ENCODE measurements around the gene GSG1L.

GSG1L gene

DNA sequence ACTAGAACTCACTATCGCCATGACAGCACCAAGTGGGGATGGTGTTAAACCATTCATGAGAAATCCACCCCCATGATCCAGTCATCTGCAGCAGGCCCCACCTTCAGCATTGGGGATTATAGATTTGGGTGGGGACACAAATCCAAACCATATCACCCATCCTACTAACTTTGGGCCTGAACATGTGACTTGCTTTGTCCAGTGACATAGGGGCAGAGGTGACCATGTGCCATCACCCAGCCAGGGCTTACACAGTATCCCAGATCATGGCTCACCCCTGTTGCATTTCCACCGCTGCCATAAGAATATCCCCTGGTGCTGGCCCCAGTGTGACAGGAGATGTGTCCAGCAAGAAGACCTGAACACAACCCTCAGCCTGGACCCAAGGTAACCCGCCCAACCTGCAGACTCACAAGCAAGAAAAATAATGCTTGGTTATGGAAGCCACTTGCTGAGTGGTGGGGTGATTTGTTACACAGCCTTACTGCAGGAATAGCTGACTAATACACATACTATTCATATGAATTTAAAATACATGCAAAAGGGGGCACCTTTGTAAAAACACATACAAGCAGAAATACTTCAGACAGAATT lies 130.9 kb downstream of the GSG1L start:
- no peak for DNase-seq

DNA sequence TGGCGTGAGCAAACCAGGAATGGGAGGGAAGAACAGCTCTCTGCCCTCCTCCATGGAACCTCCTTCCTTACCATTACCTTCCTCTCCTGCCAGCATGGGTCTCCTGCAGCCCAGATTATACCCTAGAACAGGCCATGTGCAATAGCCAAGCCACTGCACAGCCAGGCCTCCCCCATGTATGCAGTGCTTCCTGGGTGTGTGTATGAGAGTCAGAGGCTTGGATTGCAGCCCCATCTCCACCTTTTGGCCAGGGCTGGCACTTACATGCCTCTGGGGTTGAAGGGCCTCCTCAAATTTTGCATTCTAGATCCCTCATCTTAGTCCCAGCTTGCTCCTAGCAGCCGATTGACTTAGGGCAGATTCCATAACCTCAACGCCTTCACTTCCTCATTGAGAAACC lies 133.7 kb downstream of the GSG1L start:
- DNase-seq, result no peak

DNA sequence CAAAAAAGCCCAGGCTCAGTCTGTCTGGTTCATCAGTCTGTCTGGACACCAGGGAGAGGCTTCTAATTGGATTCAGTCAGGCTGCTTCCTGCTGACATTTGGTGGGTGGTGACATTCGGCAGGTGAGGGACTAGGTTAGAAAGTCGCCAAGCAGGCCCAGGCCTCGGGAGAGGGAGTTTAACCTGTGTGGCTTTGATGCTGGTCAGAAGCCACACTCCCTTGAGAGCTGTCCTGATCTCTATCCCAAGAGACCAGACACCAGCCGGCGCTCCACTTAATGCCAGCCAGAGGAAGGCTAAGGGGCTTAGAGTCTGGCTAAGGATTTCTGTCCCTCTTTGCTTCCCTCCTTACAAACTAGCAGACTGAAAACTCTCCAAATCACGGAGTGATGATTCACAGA lies 135.0 kb downstream of the GSG1L start:
- DNase-seq, result no peak

DNA sequence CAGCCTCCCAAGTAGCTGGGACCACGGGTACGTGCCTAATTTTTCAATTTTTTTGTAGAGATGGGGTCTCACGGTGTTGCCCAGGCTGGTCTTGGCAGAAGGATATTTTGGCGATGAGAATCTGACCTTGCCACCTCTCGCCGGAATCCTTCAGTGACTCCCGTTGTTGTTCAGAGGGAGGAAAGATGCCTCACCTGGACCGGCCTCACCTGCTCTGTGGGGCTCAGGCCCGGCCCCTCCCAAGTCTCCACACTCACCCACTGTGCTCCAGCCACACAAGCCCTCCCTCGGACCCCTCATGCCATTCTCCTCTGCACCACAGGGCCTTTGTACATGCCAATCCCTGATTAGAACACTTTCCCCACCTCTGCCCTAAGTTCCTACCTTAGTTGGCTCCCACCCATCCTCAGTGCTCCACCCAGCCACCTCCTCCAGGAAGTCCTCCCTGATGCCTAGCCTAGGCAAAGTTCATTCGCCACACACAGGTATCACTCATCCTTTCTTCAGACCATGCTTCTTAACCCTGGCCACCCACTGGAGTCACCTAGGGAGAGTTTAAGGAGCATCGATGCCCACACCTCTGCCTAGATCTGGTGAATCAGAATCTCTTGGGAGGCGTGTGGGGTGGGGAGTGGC lies 136.1 kb downstream of the GSG1L start:
- DNase-seq, result no peak

DNA sequence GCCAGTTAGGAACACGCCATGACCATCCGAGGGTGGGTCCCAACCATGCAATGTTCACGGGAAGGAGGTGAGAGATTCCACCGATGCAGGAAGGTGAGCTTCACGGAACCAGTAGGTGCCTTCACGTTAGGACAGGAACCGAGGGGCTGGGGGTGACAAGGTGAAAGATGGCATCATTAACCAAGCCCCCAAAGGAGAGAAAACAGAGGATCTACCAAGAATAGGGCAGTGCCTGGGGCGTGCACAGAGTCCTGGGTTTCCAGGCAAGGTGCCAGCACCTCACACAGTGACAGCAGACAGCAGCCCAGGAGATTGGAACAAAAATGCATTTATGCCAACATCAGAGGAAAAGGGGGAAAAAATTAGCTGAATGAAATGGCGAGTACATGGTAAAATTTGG lies 137.9 kb downstream of the GSG1L start:
- no peak for DNase-seq

DNA sequence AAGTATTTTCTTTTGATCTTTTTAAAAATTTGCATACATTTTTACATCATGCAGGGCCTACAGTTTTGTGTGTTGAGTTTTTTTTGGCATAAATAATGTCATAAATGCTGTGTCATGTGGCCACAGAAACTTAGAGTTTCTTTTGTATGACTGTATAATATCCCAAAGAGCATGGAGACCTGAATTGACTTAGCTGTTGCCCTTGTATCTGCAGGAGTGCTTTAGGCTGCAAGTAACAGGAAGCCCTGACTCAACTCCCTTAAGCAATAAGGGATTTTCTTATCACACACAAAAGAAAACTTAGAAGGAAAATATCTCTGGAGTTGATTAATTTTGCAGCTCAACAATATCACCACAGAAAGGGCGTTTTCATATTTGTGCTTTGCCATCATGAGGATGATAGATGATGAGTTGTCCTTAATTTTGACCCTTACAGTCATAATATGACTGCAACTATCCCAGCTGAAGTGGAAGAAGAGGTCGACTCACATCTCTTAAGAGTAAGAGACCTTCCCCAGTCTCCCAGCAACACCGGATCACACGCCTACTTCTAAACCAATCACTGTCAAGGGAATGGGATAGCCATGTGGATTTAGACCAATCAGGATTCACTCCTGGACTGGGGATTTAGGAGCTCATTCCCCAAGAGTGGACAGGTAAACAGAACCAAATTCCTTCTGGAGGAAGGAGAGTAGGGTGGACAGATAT lies 138.9 kb downstream of the GSG1L start:
- DNase-seq, result no peak

DNA sequence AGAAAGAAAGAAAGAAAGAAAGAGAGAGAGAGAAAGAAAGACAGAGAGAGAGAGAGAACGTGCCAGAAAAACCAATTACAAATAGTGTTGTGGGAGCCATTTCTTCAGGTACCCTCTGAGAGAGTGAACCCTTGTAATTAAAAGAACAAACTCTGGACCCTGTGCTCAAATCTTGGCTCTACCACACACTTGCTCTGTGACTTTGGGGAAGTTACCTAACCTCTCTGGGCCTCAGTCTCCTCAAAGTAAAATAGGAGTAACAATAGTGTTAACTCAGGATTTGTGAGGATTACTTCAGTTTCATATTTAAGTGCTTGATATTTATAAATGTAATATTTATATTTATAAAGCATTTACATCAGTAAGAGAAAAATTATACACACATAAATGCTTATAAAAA lies 139.8 kb downstream of the GSG1L start:
- no peak for DNase-seq

DNA sequence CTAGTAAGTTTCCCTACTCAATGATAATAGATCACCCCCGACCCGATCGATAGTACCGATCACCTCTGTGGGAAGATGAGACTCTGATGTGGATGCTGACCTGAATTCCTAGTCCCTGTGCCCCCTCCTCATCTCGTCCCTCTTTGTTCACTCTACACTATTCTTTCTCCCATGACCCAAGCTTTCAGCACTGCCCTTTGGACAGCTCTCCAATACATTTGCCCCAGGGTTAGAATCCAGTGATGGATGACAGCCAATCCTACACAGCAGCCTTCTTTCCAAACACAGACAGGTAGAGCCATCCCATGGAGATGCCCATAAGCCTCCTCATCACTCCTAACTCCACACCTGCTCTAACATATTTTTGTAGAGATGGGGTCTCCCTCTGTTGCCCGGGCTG lies 141.1 kb downstream of the GSG1L start:
- no peak for DNase-seq

DNA sequence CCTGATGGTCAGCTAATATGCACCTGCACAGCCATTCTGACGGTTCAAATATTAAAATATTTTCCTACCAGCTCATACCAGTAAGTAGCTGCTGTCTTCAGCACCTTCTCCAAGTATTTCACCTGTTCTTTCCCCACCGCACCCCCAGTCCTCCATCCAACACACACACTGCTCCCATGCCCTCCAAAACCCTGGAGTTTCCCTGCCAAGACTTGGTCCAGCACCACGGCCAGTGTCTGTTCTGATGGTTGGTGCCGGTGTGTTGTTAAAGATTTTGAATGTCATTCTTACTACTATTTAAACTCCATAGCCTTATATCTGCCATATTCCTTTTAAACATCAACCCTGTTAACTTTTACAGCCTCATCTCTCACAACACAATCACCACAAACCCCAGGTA lies 142.4 kb downstream of the GSG1L start:
- DNase-seq, result no peak

DNA sequence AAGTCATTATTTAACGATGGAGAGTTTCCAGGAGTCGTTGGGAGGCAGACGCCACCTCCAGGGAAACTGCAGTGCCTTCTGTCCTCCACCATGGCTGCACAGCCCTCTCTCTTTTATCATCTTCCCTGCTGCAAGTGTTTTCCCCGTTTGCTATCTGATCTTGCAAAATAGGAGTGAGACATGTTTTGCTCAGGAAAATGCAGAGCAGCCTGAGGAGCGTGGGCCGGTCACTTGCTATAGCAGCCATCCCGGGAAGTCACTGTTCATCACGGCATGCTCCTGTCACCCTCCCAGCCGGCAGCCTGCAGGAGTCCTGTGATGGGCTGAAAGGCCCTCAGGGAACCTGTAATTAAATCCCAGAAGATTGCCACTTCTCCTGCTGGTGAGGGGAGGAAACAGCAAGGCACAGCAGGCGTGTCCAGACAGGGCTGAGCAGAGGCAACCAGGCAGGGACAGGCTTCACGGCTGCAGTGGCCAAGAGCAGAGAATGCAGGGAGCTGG lies 143.1 kb downstream of the GSG1L start:
- DNase-seq, result no peak

DNA sequence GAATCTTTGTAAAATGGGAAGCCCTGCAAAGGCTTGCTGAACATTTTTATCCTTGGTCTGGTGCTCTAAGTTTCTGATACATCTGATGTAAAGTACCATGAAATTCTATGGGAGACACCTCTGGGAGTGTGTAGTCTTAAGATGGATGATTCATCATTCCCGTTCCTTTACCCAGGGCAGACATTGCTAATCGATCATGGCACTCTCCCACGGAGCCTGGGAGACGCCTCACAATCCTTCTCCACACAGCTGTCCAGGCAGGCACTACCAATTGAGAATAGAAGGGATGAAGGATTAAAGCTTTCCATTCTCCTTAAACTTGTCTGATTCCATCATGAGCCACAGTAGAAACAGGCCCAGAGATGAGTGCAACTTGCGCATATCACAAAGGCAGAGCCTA lies 144.8 kb downstream of the GSG1L start:
- no peak for DNase-seq

DNA sequence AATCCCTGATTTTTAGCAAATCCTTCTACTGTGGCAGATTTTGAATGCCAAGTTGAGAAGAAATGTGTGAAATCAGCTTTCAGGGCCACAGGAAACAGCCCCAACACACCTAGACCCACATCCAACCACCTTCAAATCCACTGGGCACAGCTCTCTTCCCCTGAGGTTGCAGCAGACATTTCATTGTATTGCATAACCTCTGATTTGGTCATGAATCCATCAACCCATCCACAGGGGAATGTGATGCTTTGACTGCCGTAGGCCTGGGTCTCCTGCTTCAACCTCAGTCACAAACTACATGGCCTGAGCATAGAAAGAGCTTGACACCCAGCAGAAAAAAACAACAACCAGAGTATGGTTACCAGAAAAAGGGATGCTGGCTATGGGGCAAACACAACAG lies 145.6 kb downstream of the GSG1L start:
- no peak for DNase-seq

DNA sequence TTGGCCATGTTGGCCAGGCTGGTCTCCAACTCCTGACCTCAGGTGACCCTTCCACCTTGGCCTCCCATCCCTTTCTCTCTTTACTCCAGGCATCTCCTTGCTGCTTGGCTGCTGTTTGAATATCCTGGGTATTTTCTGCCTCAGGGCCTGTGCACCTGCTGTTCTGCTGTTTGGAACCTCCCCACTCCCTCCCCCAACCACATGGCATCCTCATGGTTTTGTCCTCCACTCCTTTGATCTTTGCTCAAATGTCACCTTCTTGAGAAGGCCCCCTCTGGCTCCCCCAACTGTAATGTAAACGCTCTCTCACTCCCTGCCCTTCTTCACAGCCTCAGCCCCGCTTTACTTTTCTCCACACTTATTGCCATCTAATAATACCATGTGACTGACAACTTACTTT lies 152.0 kb downstream of the GSG1L start:
- no peak for DNase-seq

DNA sequence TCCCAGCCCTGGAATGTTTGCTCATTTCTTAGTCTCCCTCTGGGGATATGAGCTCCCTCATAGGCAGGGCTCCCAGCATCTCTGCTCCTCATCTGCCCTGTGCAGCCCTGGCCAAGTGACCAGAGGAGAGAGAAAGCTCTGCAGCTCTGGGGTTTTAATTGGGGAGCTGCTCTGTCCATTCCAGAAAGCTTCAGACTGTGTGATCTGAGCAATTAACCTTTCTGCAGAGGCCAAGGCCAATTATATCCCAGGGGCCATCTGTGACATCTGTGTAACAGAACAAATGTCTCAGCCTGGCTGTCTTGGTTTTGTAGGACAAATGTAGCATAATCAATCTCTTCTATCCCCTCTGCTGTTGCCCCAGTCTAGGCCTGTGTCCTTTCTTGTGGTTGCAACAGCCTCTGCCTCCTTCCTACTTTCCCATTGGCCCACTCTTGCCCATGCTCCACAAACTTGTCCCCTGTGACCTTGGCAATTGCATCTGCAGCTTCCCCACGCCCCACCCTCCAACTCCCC lies 156.0 kb downstream of the GSG1L start:
- no peak for DNase-seq

DNA sequence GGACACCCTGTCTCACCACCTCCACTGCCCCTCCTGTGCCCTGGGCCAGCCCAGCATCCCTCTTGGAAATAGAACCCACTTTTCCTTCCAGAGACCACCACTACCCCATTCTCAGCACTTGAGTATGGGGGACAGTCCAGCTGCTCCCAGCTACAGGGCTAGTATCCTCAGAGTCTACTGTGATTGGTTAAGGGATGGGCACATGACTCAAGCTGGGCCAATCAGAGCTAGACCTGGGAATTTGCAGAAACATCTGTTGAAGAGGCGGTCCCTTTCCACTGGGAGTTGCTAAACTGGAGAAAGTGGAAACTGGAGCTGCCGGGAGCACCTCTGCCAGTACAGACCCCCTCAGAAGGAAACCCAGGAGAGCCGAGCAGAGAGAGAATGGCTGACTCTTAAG lies 156.6 kb downstream of the GSG1L start:
- DNase-seq, result no peak

DNA sequence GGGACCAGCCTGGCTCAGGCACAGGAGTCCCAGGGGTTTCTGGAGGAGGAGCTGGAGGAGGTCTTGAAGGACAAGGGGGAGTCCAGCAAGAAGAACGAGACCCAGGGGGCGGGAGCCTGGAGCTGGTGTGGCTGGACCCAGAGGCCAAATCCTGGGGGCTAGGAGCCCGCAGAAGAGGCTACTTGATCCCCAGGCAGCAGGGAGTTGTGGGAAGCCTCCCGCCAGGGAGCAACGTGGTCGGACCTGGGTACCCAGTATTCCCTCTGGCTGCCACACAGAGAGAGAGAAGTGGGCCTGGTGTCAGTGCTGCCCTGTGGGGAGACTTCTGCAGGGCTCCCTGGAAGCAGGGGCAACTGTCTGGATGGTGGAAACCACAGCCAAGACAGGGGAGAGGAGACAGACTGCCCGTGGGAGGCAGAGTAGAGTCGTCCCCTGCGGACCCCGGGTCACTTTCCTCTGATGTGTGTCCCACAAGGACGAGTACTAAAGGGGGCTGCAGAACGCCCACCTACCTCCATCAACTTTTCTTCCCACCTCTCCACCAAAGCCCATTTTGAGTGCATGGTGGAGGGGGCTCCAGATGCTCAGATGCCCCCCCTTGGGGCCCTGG lies 160.4 kb downstream of the GSG1L start:
- no peak for DNase-seq

DNA sequence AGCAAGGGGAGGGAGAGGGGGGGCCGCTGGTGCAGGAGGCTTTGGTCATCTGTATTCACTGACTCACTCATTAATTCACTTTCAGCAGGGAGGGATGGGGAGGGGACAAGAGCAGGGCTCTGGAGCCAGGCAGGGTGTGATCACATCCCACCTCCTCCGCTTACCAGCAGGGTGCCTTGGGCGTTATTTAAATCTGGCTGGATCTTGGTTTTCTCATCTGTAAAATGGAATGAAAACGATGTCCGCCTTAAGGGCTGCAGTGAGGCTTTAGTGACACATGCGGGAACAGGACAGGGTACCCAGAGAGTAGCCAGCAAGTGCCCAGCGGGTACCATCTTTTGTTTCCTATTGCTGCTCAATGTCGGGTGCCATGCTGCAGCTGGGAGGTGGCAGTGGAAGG lies 161.0 kb downstream of the GSG1L start:
- no peak for DNase-seq

DNA sequence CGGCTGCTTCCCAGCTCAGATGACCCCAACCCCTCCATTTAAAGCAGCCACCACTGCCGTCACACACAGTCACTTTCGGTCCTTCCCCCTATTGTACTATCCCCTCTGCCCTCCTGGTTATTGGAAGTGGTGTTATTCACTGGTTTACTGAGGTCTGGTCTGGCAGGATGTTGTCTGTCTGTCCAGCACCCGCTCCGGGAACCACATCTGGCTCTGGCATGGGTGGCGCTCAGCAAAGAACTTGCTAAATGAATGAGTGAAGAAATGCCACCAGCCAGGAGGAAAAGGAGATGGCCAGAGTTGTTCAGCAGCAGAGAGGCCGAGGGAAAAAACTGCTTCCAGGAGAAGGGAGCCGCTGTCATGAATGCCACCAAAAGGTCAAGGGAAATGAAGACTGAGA lies 161.6 kb downstream of the GSG1L start:
- no peak for DNase-seq

DNA sequence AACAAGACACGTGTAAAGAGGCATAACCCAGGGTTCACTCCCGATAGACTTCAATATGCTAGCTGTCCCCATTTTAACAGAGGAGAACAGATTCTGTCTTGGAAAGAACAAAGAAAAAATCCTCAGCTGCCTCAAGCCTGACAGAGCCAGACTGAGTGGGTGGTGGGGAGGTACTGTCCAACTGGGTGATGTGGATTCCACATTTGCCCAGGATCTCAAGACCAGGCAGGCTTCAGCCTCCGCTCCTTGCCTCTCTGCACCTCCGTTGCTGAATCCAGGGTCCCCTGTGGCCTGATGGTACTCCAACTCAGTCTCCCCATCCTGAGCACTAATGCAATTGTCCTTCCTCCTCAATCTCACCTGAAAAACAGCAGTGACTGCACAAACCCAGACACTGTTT lies 163.8 kb downstream of the GSG1L start:
- DNase-seq, result no peak

DNA sequence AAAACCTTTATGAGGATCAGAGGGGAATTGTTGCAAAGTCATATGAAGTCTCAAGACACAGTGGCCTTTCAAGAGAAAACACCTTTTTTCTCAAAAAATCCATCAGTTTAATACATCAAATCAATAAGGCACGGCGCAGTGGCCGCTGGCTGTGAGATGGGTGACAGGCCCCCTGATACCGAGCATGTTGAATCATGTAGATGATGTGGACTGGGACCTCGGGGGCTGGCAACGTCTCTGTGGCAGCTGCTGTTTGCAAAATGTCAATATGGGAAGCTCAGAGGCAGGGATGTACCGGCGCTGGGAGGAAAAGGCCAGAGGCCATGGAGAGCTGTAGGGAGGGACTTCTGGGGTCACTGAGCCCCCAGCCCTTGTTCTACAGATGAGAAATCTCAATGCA lies 169.1 kb downstream of the GSG1L start:
- no peak for DNase-seq

DNA sequence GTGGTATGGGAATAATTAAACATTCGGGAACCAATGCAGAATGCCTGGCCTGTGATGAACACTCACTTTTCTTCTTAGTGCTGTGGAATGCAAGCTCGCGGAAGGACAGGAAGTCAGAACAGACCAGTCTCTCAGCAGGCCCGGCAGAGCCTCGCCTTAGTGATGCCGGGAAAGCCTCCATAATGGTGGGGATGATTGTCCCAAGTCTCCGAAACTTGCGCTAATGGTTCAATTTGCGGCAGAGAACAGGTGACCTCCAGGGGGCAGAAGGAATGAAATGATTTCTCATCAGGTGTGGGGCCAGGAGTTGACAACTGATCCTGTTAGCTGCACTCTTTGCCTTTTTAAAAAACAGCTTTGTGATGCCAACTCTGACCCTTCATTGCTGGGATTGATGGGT lies 170.6 kb downstream of the GSG1L start:
- DNase-seq, result no peak

DNA sequence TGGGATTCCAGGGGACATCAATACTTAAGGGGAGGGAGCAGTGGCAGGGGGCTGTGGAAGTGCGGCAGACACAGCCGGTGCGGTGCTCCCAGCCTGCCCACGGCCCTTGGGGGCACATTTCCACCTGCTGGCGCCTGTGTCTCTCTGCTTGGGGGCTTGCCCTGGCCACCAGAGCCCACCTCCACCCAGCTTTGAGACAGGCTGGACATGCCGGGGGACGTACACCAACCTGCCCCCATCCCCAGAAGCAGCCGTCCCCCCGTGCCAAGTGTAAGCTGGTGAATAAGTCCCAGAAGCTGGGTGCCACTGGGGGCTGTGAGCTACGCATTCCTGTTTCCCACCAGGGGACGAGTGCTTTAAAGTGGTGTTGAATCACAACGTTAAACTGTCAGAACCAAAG lies 172.6 kb downstream of the GSG1L start:
- DNase-seq, result no peak

DNA sequence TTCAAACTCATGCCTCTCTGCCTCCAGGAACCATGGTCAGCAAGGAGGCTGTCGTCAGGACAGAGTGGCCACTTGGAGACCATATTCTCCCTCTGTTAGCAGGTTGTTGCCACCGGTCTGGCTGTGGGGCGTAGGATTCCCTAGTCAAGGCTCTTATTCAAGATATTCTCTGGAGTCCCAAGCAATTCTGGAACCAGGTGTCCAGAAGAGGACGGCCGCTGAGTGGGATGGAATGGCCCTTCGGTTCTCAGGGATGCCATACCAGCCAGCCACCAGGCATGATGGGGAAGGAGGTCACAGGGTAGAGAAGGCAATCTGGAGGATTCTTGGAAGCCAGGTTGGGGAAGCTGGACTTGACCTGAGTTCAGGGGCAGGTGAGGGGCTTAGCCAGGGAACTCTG lies 173.5 kb downstream of the GSG1L start:
- DNase-seq, result no peak

DNA sequence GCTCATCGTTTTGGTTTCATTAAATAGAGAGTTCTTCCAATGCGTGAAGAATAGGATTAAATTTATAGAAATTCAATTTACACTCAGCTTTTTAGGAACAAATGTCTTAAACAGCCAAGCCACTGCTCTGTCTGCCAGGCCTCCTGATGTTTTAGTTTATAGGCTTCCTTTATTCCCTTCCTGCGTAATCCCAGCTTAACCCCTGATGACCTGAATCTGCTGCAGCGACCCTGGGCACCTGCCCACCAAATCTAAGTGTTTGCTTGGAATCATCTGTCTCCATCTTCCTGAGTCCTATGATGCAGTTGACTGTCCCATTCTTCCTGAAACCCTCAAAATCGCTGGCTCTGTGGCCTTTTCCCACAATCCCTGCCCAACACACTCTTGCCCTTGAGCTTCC lies 179.9 kb downstream of the GSG1L start:
- no peak for DNase-seq

Measured in activated CD4-positive, alpha-beta T cell treated with anti-CD3 and anti-CD28 coated beads, Interleukin-10, Interleukin-2, amounts not matched to agents 100 ng/mL and 50 ng/mL, durations not matched to agents 16 hours and 8 hours (primary cell).